ENCODE data around the gene TMA7B.

GRCh38 chr22:39910876-39911613 is 49.2 kb upstream of the TMA7B start:
- TF ChIP-seq CTCF (IDR thresholded peaks at IDR 0.05) (no peak), EZH2 (IDR thresholded peaks at IDR 0.05) (no peak)
